ENCODE measurements around the gene FTMT.

- TF ChIP-seq POLR2AphosphoS5 (IDR thresholded peaks at IDR 0.05; ENCODE audit: insufficient read depth in 1 of 2, low read depth in 1 of 2) (no peak), CTCF (IDR thresholded peaks at IDR 0.05) (no peak)
These were observed 33.9 kb downstream of the FTMT start for GRCh38 chr5:121885630-121886029.

Measured in vagina (tissue), 2 donors.